GM12892 (cell line): ENCODE data around the gene ZFP30.

Experiments used
- POLR2A ChIP-seq: IDR thresholded peaks from 2 replicates; pipeline ENCODE4 v1.6.1; 2011; ENCODE audit warnings: low read depth, low read length, control low read depth
- POLR2AphosphoS5 ChIP-seq: IDR thresholded peaks from 2 replicates; pipeline ENCODE4 v1.6.1; 2011; ENCODE audit warnings: low read depth, low read length, control low read depth
- TAF1 ChIP-seq: IDR thresholded peaks from 2 replicates; pipeline ENCODE4 v1.6.1; 2011; ENCODE audit warnings: low read depth, mild to moderate bottlenecking, control low read depth, low read length, borderline replicate concordance

DNA sequence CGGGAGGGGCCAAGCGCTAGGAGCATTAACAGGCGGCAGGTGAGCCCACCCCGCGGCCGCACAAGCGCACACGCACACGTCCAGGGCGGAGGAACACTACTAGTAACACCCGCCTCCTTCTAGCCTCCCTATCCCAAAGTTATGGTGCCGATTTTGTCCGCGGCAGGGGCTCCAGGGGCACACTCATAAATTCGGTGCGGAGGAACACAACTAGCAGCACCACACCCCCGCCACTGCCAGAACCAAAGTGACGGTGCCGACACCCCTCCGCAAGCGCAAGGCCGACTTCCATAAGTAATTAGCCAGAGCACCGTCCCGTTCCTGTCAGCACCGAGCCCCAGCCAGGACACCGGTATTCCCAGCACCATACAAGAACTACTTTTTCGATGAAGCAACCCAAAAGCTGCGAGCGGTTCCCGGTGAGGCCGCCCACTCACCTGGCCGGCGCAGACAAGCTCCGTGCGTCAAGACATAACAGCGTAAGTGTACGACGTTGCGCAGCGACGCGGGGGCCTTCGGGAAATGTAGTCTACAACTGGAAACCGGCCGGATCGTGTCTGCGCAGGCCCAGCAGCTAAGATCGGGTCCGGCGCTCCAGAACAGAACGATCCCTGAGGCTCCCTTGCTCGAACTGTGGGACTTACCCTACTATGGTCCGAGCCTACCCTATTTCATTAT lies 60.8 kb downstream of the ZFP30 start, which contains the start of the genes ZNF540 and ZNF571:
- TF ChIP-seq POLR2AphosphoS5 (peak; percentile 21; the same call in 1 of the 2 replicates), TAF1 (peak; percentile 24), POLR2A (no peak)
